NK-92 (cell line): ENCODE results near the gene TTC7B.
"Not testable (repeated sequence)": the region's sequence is repeated elsewhere in the genome, so short reads cannot be mapped to it uniquely, and the experiment has no call there.

Experiments used
- DNase-seq: peaks from one replicate; lab custom pipeline; 2025; ENCODE audit not compliant: unreplicated experiment; lab: John Stamatoyannopoulos, UW

TTC7B gene

DNA sequence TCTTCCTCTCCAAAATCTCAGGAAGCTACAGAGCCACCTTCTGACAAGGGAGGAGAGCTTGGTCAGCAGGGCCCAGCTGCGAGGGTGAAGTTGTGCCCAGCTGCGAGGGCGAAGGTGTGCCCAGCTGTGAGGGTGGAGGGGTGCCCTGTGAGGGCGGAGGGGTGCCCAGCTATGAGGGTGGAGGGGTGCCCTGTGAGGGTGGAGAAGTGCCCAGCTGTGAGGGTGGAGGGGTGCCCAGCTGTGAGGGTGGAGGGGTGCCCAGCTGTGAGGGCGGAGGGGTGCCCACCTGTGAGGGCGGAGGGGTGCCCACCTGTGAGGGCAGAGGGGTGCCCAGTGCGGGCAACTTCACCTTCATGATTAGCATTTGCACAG lies 20.4 kb upstream of the TTC7B start:
- no peak for DNase-seq

DNA sequence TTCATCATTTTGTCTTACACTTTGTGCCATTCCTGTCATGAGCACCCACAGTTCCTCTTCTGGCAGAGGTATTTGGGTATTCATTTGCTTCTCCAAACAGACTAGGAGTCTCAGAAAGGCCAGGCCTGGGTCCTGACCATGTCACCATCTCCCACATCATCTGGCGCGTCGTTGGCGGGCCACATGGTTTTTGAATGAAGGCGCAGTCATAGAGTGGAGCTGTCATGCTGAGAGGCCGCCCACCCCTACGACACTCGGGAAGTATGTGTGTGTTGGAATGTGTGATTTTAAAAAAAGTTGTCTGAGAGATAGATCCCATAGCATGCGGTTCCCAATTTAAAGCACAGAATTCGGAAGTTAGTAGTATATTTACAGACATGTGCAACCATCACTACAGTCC lies 15.6 kb upstream of the TTC7B start:
- DNase-seq, result no peak

- DNase-seq, result no peak
Observed at GRCh38 chr14:90830931-90831701, 14.9 kb upstream of the TTC7B start.

DNA sequence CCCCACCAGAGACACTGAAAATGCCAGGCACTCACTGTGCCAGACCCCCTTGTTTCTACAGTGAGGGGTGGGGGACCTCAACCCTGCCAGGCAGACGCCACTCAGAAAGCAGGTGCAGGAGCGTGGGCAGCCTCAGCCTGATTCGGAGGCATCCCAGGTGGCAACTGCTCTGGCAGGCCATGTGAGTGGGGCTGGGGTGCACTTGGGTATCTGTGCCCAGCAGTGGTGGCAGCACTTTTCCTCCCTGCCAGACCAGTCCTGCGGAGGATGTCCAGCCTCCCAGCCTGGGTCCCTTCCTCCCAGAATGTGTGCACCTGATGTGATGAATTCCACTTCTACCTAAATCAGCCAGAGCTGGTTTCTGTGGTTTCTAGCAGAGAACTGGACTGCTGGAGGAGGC lies 13.4 kb upstream of the TTC7B start:
- no peak for DNase-seq

GRCh38 chr14:90828642-90829487 lies 12.6 kb upstream of the TTC7B start:
- DNase-seq, result no peak

DNA sequence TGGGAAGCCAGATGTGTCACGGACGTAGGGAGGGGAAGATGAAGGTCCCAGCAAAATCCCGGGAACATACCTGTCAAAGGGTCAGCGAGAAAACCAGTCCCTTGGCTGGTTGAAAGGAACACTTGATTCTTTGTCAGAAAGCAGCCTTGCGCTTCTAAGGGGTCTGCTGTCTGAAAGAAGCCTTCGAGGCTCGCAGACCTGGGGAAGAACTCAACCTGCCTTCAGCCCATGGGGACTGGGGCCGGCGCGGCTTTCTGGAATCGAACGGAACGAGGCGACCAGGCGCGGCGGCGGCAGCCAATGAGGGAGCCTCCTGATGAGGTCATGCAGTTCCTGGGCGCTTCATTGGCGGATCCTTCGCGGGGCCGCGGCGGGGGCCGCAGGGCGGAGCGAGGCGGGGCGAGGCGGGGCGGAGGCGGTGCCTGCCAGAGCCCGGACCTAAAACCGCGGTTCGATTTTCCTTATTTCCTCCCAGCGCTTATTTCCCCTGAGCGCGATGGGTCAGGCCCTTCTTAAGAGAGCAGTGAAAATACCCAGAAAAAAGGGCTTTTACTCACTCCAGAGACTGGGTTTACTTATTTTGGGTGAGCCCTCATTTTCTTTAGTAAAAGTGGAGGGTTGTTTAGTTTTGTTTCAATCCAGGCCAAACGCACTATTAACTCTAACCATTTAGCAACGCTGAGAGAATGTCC lies 11.8 kb upstream of the TTC7B start:
- DNase-seq, result peak; percentile 52

- not testable (repeated sequence) for DNase-seq
Observed at GRCh38 chr14:90823542-90823941, 7.3 kb upstream of the TTC7B start.

DNA sequence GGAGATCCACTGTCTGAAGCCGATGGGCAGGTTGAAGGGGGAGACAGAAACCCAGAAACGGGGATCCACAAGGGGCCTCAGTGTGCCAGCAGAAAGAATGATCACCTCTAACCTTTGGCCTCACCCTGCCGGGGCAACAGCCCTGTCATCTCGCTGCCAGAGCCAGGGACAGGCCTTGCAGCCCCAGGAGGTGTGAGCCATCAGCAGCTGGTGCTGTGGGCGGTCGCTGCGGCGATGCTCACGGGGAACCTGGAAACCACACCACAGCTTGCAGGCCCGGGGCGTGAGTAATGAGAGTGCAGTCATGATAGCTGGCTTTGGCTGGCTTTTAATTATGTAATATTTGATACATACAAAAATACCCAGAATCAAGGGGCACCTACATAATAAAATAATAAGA lies 4.7 kb upstream of the TTC7B start:
- DNase-seq, result no peak

GRCh38 chr14:90819734-90820393 lies 3.6 kb upstream of the TTC7B start:
- DNase-seq, result no peak

DNA sequence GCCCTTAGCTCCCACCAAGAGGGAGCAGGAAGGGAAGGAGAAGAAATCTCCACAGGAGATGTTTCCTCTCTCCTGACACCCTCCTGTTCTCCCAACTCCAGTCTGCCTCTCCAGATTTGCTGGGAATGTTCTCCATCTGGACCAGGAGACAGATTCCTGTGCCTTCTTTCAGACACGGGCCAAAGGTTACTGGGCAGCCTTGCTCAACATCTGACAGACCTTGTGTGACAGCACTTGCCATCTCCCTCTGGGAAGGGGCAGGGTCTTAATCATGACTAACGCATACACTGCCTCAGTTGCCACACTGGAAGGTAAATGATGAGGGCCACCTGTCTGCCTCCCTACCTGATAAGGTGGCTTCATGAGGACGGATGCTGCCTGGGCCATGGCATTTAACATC lies 2.5 kb upstream of the TTC7B start:
- no peak for DNase-seq

GRCh38 chr14:90816681-90817436 lies 629 bp upstream of the TTC7B start:
- no peak for DNase-seq

DNA sequence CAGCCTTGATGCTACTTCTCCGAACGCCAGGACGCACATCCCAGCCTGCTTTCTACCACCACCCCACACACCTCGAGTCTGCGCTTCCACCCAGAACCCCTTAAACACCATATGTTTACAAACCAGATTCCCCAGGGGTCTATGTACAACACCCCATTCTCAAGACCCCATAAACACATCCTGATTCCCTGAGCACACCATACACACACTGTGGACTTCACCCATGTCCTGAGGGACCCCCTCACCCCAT lies 733 bp downstream of the TTC7B start:
- DNase-seq, result no peak

DNA sequence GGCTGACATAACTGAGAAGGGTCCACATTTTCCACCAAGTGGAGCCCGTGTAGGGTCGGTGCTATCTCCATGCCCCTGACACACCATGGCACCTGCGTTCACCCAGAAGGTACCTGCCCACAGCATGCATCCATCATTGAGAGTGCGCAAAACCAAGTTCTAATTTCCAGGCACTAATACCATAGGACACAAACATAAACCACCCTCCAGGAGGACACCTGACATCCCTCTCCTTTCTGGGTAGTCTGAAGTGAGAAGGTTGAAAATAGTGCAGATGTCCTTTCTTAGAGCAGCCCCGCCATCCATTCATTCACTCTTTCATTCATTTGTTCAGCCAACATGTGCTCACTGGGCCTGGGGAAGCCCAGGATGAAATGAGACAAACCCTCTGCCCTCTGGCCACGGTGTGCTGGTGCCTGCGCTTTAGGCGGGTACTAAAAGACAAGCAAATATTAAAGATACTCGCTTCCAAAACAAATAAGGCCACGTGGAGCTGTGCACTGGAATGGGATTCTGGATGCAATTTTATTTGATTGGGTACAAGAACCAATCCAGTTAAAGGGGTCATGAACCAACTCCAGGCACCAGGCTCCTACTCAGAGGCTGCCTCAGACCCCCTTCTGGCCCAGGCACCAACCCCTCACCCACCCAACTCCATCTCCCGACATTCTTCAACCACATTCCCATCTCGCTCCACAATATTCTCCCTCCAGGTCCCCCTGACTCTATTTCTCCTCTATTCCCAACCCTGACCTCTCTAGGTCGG lies 1.2 kb downstream of the TTC7B start:
- DNase-seq, result no peak

DNA sequence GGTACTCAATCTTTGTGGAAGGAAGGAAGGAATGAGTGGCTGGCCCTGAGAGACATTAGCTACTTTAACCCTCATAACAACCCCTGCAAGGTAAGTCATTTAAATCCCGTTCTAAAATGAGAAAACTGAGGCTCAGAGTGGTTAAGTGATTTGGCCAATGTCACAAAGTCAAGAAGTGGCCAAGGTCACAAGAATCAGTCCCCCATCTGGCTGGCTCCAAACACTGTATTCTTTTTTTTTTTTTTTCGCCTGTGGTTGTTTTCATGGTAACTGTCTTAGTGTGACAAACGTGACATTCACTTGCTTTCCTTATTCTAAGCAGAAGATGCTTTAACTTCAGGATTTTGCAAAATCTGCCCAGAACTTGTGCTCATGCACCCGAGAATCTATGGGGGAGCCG lies 2.8 kb downstream of the TTC7B start:
- no peak for DNase-seq

- no peak for DNase-seq
Observed at GRCh38 chr14:90812109-90812508, 4.1 kb downstream of the TTC7B start.

DNA sequence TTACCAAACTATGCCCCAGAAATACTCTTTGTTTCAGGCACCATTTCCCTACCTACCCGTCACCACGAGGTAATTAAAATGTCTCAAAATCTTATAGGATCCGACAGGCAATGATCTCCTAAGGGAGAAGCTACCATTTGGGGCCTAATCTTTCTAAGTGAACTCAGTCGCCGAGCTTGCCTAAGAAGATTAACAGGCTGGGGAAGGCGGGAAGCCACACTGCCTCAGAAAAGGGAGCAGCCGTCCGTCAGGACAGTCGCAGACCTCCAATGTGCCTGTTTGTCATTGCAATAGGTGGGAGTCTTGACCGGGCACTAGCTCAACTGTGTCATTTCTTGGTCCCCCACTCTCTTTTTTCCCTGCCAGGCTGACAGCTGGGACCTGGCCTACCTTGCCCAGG lies 4.6 kb downstream of the TTC7B start:
- no peak for DNase-seq

- DNase-seq, result no peak
Observed at GRCh38 chr14:90810806-90811205, 5.4 kb downstream of the TTC7B start.

DNA sequence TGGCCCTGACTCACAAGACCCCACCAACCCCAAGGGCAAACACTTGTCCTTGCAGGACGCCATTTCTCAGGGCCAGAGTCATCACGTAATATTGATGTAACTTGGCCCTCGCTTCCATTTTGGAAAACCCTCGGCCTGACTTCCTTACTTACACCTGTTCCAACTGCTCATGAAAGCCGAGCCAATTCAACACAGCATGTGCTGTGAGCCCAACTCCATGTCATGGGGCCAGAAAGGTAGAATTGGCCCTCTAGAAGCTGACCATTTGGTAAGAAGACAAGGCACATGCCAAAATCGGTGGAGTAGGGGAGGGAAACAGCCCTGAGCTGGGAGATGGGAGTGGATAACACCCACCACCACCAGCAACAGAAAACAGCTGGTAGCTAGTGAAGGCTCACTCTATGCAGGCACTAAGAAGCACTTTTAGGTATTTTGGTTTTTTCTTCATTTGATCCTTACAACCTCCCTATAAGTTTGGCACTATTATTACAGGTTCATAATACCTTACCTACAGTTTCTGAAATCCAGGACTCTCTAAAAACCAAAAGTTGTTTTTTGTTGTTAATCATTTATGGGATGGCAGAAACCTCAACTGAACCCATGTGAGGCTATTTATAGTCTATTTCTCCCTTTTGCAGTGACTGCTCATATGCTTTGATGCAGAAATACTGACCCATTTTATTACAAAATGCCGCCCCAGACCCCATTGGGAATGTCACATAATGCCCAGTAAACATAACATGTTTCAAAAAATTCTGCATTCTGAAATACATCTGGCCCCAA lies 6.5 kb downstream of the TTC7B start:
- no peak for DNase-seq

- no peak for DNase-seq
Observed at GRCh38 chr14:90808759-90809529, 7.3 kb downstream of the TTC7B start.
